ENCODE results near the gene SDHA.
"Not testable (repeated sequence)": the region's sequence is repeated elsewhere in the genome, so short reads cannot be mapped to it uniquely, and the experiment has no call there.

SDHA gene

GRCh38 chr5:213803-214395 lies 4.2 kb upstream of the SDHA start:
- no peak overlapping the region for H3K27ac ChIP-seq
- TF ChIP-seq ZFX (IDR thresholded peaks at IDR 0.05; ENCODE audit: borderline replicate concordance) = no peak
- TF ChIP-seq CTCF (IDR thresholded peaks at IDR 0.05) = no peak

GRCh38 chr5:215256-215655 lies 2.9 kb upstream of the SDHA start:
- not testable (repeated sequence) for H3K27ac ChIP-seq

- not testable (repeated sequence) for H3K27ac ChIP-seq
These were observed 2.0 kb upstream of the SDHA start for GRCh38 chr5:216076-216475.

- TF ChIP-seq CTCF (IDR thresholded peaks at IDR 0.05) (no peak), ZFX (IDR thresholded peaks at IDR 0.05; ENCODE audit: borderline replicate concordance) (no peak)
- peak overlapping the region; percentile 62 for H3K27ac ChIP-seq
These were observed 554 bp downstream of the SDHA start for GRCh38 chr5:218457-219291.

- no peak overlapping the region for H3K27ac ChIP-seq
- TF ChIP-seq CTCF (IDR thresholded peaks at IDR 0.05) = no peak
- TF ChIP-seq ZFX (IDR thresholded peaks at IDR 0.05; ENCODE audit: borderline replicate concordance) = no peak
These were observed 1.3 kb downstream of the SDHA start for GRCh38 chr5:219460-219863.

GRCh38 chr5:219991-220390 lies 1.9 kb downstream of the SDHA start:
- no peak for TF ChIP-seq CTCF (IDR thresholded peaks at IDR 0.05)
- TF ChIP-seq ZFX (IDR thresholded peaks at IDR 0.05; ENCODE audit: borderline replicate concordance) = no peak
- no peak overlapping the region for H3K27ac ChIP-seq

GRCh38 chr5:222951-223715 lies 5.0 kb downstream of the SDHA start:
- not testable (repeated sequence) for H3K27ac ChIP-seq

- TF ChIP-seq CTCF (IDR thresholded peaks at IDR 0.05) (no peak), ZFX (IDR thresholded peaks at IDR 0.05; ENCODE audit: borderline replicate concordance) (no peak)
- H3K27ac ChIP-seq = no peak overlapping the region
These were observed 5.7 kb downstream of the SDHA start for GRCh38 chr5:223791-224190.

Data from 22Rv1 (cell line).